GM23338 (cell line): ENCODE results near the gene FANK1. TPM values are rescaled to one million over a fixed set of nuclear protein-coding genes. Genes with fewer than 3 reads are reported as not detected.

Experiments used
- ATAC-seq: fragments of 200-7000 bp; cut with Tn5 transposase; 3 replicates; pipeline ENCODE4 v1.9.1; 2020
- DNase-seq: peaks from one replicate; pipeline ENCODE4 v3.0.0-alpha.2; 2015; ENCODE audit warnings: low spot score
- H2AFZ ChIP-seq: fragments of 200-600 bp; sonication (generic); 2 replicates; pipeline ENCODE4 v1.8.0; 2016; ENCODE audit warnings: antibody characterized with exemption, mild to moderate bottlenecking, moderate library complexity
- H3F3A ChIP-seq: fragments of 200-600 bp; sonication (generic); replicated peaks from 2 replicates; pipeline ENCODE4 v1.8.0; 2017; ENCODE audit warnings: antibody characterized with exemption, mixed run types, low read depth
- H3K27ac ChIP-seq: fragments of 200-600 bp; sonication (generic); 2 replicates; pipeline ENCODE4 v1.6.1; 2016; ENCODE audit warnings: low read depth
- H3K27me3 ChIP-seq: fragments of 200-600 bp; sonication (generic); 2 replicates; pipeline ENCODE4 v1.8.0; 2016; ENCODE audit warnings: mild to moderate bottlenecking, mixed run types, moderate library complexity; ENCODE audit not compliant: insufficient read depth
- H3K36me3 ChIP-seq: fragments of 200-600 bp; sonication (generic); 2 replicates; pipeline ENCODE4 v1.8.0; 2016; ENCODE audit warnings: mild to moderate bottlenecking; ENCODE audit not compliant: insufficient read depth
- H3K4me1 ChIP-seq: fragments of 200-600 bp; sonication (generic); 2 replicates; pipeline ENCODE4 v1.8.0; 2016; ENCODE audit warnings: mild to moderate bottlenecking, moderate library complexity; ENCODE audit not compliant: insufficient read depth
- H3K4me2 ChIP-seq: fragments of 200-600 bp; sonication (generic); 2 replicates; pipeline ENCODE4 v1.7.1; 2017; ENCODE audit warnings: mixed run types
- H3K4me3 ChIP-seq: fragments of 200-600 bp; sonication (generic); 2 replicates; pipeline ENCODE4 v1.6.1; 2016; ENCODE audit warnings: mixed run types
- H3K79me2 ChIP-seq: fragments of 200-600 bp; sonication (generic); replicated peaks from 2 replicates; pipeline ENCODE4 v1.8.0; 2017; ENCODE audit warnings: mild to moderate bottlenecking; ENCODE audit not compliant: insufficient read depth
- H3K9me2 ChIP-seq: fragments of 200-600 bp; sonication (generic); 2 replicates; pipeline ENCODE4 v1.8.0; 2017; ENCODE audit not compliant: insufficient read depth
- H4K20me1 ChIP-seq: fragments of 200-600 bp; sonication (generic); replicated peaks from 2 replicates; pipeline ENCODE4 v1.8.0; 2017; ENCODE audit warnings: mild to moderate bottlenecking; ENCODE audit not compliant: insufficient read depth
- H3K27ac Mint-ChIP-seq: 2 replicates; pipeline ENCODE4 v1.8.0; 2020; ENCODE audit warnings: inconsistent platforms, mild to moderate bottlenecking, moderate library complexity, mixed read lengths
- H3K27me3 Mint-ChIP-seq: 3 replicates; pipeline ENCODE4 v1.8.0; 2022; ENCODE audit warnings: low read depth, mild to moderate bottlenecking, moderate library complexity, mixed read lengths, inconsistent platforms; ENCODE audit not compliant: insufficient read depth, poor library complexity
- H3K36me3 Mint-ChIP-seq: 3 replicates; pipeline ENCODE4 v1.8.0; 2021; ENCODE audit warnings: low read depth, mild to moderate bottlenecking, inconsistent platforms, moderate library complexity, mixed read lengths
- H3K4me1 Mint-ChIP-seq: 3 replicates; pipeline ENCODE4 v1.8.0; 2020; ENCODE audit warnings: mild to moderate bottlenecking, inconsistent platforms, mixed read lengths
- H3K4me3 Mint-ChIP-seq: 3 replicates; pipeline ENCODE4 v1.8.0; 2021; ENCODE audit warnings: moderate library complexity, mild to moderate bottlenecking, inconsistent platforms, mixed read lengths
- H3K9me3 Mint-ChIP-seq: 3 replicates; pipeline ENCODE4 v1.8.0; 2020; ENCODE audit warnings: moderate library complexity, mild to moderate bottlenecking, inconsistent platforms, mixed read lengths
- CREB1 ChIP-seq: fragments of 250-450 bp; sonication (Bioruptor Pico); IDR thresholded peaks from 2 replicates; pipeline ENCODE4 v1.5.0; 2020; ENCODE audit warnings: low read depth, mild to moderate bottlenecking, moderate library complexity
- CTCF ChIP-seq, 2 experiments: fragments of 200-600 bp in 1 of 2; sonication (generic) in 1 of 2; conservative IDR thresholded peaks; 2 replicates each; pipeline versions ENCODE4 v1.5.1 to v1.6.1; 2016 to 2017; ENCODE audit warnings: antibody characterized with exemption in 2 of 2, low read depth in 2 of 2, mild to moderate bottlenecking in 2 of 2, moderate library complexity in 1 of 2
- ETS1 ChIP-seq: IDR thresholded peaks from 2 replicates; pipeline ENCODE4 v1.6.1; 2016; ENCODE audit warnings: antibody characterized with exemption
- EZH2 ChIP-seq: fragments of 200-600 bp; sonication (generic); IDR thresholded peaks from one replicate; pipeline ENCODE4 v1.8.0; 2017; ENCODE audit warnings: antibody characterized with exemption, mild to moderate bottlenecking, low read depth; ENCODE audit not compliant: unreplicated experiment
- EZH2phosphoT487 ChIP-seq: fragments of 200-600 bp; sonication (generic); IDR thresholded peaks from one replicate; pipeline ENCODE4 v1.8.1; 2018; ENCODE audit warnings: antibody characterized with exemption; ENCODE audit not compliant: unreplicated experiment
- JUNB ChIP-seq: IDR thresholded peaks from one replicate; pipeline ENCODE4 v1.6.1; 2016; ENCODE audit warnings: antibody characterized with exemption; ENCODE audit not compliant: unreplicated experiment
- NANOG ChIP-seq: IDR thresholded peaks from 2 replicates; pipeline ENCODE4 v1.6.1; 2016; ENCODE audit warnings: antibody characterized with exemption, borderline replicate concordance
- POLR2AphosphoS5 ChIP-seq: IDR thresholded peaks from 2 replicates; pipeline ENCODE4 v1.6.1; 2016; ENCODE audit warnings: antibody characterized with exemption, low read depth
- REST ChIP-seq: IDR thresholded peaks from one replicate; pipeline ENCODE4 v1.6.1; 2018; ENCODE audit warnings: antibody characterized with exemption; ENCODE audit not compliant: unreplicated experiment
- STAT1 ChIP-seq: IDR thresholded peaks from one replicate; pipeline ENCODE4 v1.6.1; 2016; ENCODE audit warnings: antibody characterized with exemption; ENCODE audit not compliant: unreplicated experiment
- ZNF114 ChIP-seq: fragments of 250-450 bp; sonication (Bioruptor Pico); IDR thresholded peaks from 2 replicates; pipeline ENCODE4 v1.5.0; 2020; ENCODE audit warnings: mild to moderate bottlenecking, moderate library complexity
- ZNF462 ChIP-seq: fragments of 250-450 bp; sonication (Bioruptor Pico); IDR thresholded peaks from 2 replicates; pipeline ENCODE4 v1.5.0; 2020; ENCODE audit warnings: mild to moderate bottlenecking, moderate library complexity
- polyA plus RNA-seq: library from polyadenylated mRNA; unstranded; fragments of >200 nt; fragmentation: Nextera tagmentation; extraction: Ambion mirVana; gene quantifications from 2 replicates; pipeline ENCODE4 v1.2.1, GENCODE V29; 2016
- total RNA-seq: library from RNA; depleted of rRNA; stranded (reverse); fragments of >200 nt; shearing (Covaris generic); gene quantifications from 2 replicates; pipeline ENCODE4 v1.2.3, GENCODE V29; 2014

The FANK1 gene
- total and polyA plus RNA-seq, 2 experiments from 2014 or later, result 0.37 to 0.69 TPM

- TF ChIP-seq REST (no peak), EZH2phosphoT487 (no peak), JUNB (no peak)
Measured at GRCh38 chr10:125962200-125962599, 65.8 kb downstream of the FANK1 start (continued).

- H3K79me2 ChIP-seq, result no peaks in the 10 kb centered on the region
- Mint-ChIP-seq H3K9me3 (peaks cover under 1% of the 10 kb centered on the region; the same call in 2 of the 3 replicates), H3K27ac (no peak overlapping the region), H3K36me3 (no peaks in the 10 kb centered on the region; the same call in 2 of the 3 replicates), H3K4me1 (no peaks in the 10 kb centered on the region), H3K27me3 (no peaks in the 10 kb centered on the region), H3K4me3 (no peak overlapping the region)
- no peaks in the 10 kb centered on the region for H3F3A ChIP-seq
- ATAC-seq, result no peak
- H3K4me1 ChIP-seq, result no peaks in the 10 kb centered on the region
- H2AFZ ChIP-seq, result no peak overlapping the region
- no peak for TF ChIP-seq ETS1
- no peak for TF ChIP-seq ZNF462 (CRISPR knock-in tag)
- no peak for TF ChIP-seq NANOG
- no peak for TF ChIP-seq POLR2AphosphoS5
- no peak for TF ChIP-seq ZNF114 (CRISPR knock-in tag)
- TF ChIP-seq JUNB, result no peak
- no peak for TF ChIP-seq CREB1 (CRISPR knock-in tag)
- TF ChIP-seq EZH2, result no peak
- no peak for TF ChIP-seq STAT1
- TF ChIP-seq EZH2phosphoT487, result no peak
- no peak for TF ChIP-seq CTCF (conservative IDR thresholded peaks at IDR 0.05; ENCODE audit: low read depth in 2 of 2)
- H3K27me3 ChIP-seq, result no peaks in the 10 kb centered on the region
- no peak overlapping the region for H3K27ac ChIP-seq
- H3K9me2 ChIP-seq, result no peaks in the 10 kb centered on the region
- no peak for DNase-seq
- no peaks in the 10 kb centered on the region for H3K36me3 ChIP-seq
- H3K4me3 ChIP-seq, result no peak overlapping the region
- H4K20me1 ChIP-seq, result no peaks in the 10 kb centered on the region
- no peak overlapping the region for H3K4me2 ChIP-seq
Measured at GRCh38 chr10:125964558-125964957, 68.2 kb downstream of the FANK1 start.
